GM12873 (cell line): ENCODE data around the gene OXSR1.

Experiments used
- CTCF ChIP-seq: IDR thresholded peaks from 2 replicates; pipeline ENCODE4 v1.5.1; 2012; ENCODE audit warnings: low read depth, mild to moderate bottlenecking, moderate library complexity, low read length, control low read depth; ENCODE audit not compliant: insufficient read depth; ENCODE audit errors: missing control alignments

The OXSR1 gene

GRCh38 chr3:38271553-38271952 is 106.2 kb downstream of the OXSR1 start:
- TF ChIP-seq CTCF = no peak

GRCh38 chr3:38274864-38275649 is 109.7 kb downstream of the OXSR1 start:
- no peak for TF ChIP-seq CTCF

GRCh38 chr3:38275658-38276057 is 110.3 kb downstream of the OXSR1 start:
- no peak for TF ChIP-seq CTCF

- no peak for TF ChIP-seq CTCF
Measured at GRCh38 chr3:38276081-38276916, 111.0 kb downstream of the OXSR1 start.

GRCh38 chr3:38276917-38277630 is 111.7 kb downstream of the OXSR1 start:
- no peak for TF ChIP-seq CTCF

GRCh38 chr3:38278841-38279240 is 113.5 kb downstream of the OXSR1 start:
- TF ChIP-seq CTCF = no peak
